GM21737 (cell line): Measurements from ENCODE around the gene ANKS3.

ENCODE experiments used
- ATAC-seq: cut with Tn5 transposase; IDR thresholded peaks from one replicate; pipeline ENCODE4 v1.9.1; 2021; ENCODE audit warnings: mild to moderate bottlenecking, moderate library complexity; ENCODE audit not compliant: unreplicated experiment

The ANKS3 gene

GRCh38 chr16:4686497-4687210, 47.4 kb downstream of the ANKS3 start:
- ATAC-seq, result no peak

GRCh38 chr16:4685776-4686496, 48.1 kb downstream of the ANKS3 start:
- ATAC-seq, result no peak

DNA sequence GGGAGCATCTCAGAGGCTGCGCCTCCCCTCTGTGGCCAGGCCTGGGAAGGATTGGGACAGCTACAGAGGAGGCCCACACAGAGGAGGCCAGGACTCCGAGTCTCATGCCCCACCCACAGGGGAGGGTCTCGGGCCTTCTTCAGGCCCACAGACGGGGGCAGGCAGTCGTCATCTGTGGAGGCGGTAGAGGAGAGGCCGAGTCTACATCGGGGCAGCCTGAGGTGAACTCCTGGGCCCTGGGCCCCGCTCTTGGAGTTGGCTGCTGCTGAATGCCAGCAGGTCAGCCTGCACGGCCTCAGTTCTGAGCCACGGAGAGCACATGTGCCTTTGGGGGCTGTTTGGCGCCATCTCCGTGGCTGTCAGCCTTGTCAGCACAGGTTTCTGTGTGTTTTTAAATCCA, 48.8 kb downstream of the ANKS3 start:
- no peak for ATAC-seq

GRCh38 chr16:4684763-4685162, 49.3 kb downstream of the ANKS3 start:
- no peak for ATAC-seq

GRCh38 chr16:4684058-4684715, 49.9 kb downstream of the ANKS3 start:
- ATAC-seq, result no peak

GRCh38 chr16:4683255-4684057, 50.6 kb downstream of the ANKS3 start:
- ATAC-seq, result no peak

- no peak for ATAC-seq
Measured at GRCh38 chr16:4682616-4683254, 51.3 kb downstream of the ANKS3 start.

- no peak for ATAC-seq
Measured at GRCh38 chr16:4682084-4682591, 51.9 kb downstream of the ANKS3 start.

DNA sequence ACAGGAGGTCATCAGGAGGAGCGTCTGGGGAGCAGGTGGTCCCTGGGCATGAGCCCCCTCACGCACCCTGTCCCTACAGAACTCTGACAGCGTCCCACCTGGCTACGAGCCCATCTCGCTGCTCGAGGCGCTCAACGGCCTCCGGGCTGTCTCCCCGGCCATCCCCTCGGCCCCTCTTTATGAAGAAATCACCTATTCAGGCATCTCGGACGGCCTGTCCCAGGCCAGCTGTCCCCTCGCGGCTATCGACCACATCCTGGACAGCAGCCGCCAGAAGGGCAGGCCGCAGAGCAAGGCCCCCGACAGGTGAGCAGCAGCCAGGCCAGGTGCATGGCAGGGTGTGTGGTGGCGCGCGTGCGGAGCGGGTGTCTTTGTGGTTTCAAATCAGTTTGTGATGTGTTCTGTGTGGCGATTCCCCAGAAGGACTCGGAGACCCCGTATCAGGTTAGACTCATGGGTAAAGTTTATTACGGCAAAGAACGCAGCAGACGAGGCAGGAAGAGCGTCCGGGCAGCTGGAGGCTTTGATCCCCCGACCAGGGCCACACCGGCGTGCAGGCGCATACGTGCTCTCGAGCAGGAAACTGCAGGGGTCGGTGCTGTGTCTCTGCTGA, 52.5 kb downstream of the ANKS3 start:
- no peak for ATAC-seq

DNA sequence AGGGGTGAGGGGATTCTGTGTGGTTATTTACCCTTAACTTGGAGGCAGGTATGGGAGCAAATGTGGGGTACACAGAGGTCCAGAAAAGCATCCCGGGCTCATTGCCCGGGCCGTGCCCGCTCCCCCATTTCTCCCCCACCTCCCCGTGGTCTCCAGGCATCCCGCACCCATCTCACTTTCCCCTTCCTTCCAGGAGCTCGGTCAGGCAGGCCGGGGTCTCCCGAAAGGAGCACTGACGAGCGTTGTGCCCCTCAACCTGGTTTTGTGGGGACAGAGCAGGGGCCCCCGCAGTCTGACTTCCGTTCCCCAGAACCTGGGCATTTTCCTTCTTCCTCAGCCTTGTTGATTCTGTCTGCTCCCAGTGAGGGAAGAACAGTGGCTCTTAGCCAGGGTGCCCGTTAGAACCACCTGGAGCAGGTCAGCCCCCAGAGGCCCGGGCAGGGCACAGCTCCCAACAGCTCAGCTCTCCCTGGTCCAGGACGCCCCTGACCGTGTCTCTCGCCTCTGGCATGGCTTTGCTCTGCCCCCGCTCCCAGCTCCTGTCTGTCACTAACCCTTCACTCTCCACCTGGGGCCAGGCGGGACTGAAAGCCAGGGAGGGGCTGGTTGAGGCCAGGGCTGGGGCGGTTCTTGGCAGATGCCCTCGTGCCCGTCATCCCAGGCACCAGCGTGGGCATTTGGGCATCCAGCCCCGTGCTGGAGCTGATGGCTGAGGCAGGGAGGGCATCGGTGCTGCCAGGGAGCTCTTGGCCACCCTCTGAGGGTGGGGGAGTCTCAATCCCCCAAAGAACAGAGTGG, 53.2 kb downstream of the ANKS3 start:
- ATAC-seq, result no peak

- no peak for ATAC-seq
Measured at GRCh38 chr16:4679850-4680636, 54.0 kb downstream of the ANKS3 start.

DNA sequence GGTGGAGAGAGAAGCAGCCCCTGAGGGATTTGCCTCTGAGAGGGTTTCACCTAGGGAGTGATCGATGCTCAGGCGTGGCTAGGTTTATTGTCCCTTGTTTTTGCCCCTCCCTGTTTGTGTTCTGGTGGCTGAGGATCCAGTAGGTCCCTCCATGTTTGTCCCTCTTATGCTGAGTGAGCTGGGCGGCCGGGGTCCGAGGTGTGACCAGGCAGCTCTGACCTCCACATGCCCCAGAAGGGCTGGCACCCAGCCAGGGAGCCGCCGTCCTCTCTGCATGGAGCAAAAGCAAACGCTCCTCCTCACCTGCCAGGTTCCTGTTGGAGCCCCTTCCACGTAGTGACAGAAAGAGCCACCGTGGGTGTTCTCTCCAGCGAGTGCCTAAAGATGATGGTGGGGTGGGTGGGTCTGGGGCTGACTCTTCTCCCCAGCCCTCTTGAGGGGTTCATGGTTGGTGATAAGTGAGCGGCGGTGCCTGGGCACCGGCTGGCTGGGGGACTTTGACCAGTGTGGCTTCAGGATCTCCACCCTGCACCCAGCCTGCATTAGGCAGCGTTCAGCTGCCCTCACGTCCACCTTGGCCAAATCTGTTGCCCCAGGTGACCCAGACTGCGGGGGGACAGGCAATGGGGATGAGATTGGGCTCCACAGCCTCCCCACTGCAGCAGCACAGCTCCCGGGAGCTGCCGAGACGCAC, 54.8 kb downstream of the ANKS3 start:
- no peak for ATAC-seq

DNA sequence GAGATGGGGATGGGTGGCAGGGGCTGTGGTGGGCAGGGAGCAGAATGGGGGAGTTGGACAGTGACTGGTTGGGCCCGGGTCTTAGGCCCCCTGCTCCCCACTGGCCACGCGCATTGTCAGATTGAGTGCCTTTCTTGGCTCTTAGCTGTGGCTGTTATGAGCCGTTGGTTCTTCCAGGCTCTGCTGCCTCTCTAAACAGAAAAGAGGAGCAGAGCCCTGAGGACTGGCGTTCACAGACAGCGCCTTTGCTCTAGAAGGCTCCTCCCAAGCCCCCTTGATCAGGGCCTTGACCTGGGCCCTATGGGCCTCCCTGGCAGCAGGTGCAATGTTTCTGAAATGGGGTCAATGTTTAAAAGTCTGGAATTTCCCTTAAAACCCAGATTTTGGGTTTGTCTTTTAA, 55.5 kb downstream of the ANKS3 start:
- no peak for ATAC-seq

- no peak for ATAC-seq
Measured at GRCh38 chr16:4677994-4678393, 56.1 kb downstream of the ANKS3 start.

DNA sequence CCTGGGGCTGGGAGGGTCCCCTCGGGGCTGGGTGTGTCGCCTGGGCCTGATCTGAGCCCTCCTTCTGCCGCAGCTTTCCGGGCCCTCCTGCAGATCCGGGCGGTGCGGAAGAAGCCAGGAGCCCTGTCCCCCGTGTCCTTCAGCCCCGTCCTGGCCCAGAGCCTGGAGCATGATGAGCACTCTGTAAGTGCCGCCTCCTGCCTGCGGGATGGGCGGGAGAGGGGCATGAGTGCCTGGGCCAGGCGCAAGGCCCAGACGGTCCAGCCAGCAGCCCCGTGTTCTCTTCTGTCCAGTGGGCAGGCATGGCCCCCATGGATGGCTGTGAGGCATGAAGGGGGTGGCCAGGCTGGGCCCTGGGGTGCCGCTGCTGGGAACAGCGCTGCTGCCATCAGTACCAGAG, 56.7 kb downstream of the ANKS3 start:
- ATAC-seq, result no peak

DNA sequence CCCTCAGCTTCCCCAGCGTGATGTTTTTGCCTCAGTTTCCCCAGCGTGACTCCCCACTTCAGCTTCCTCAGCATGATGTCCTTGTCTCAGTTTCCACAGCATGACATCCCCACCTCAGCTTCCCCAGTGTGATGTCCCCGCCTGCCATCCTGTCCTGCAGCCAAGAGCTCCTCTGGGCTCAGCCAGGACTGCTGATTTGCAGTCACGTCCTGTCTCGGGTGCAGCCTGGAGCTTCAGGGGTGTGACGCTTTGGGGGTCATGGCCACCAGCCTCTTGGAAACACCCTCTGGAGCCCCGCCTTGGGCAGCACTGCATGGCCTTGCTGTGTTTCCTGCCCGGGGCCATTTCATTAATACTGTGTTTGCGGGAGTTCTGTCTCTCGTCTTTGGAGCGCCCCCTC, 57.2 kb downstream of the ANKS3 start:
- ATAC-seq, result no peak

DNA sequence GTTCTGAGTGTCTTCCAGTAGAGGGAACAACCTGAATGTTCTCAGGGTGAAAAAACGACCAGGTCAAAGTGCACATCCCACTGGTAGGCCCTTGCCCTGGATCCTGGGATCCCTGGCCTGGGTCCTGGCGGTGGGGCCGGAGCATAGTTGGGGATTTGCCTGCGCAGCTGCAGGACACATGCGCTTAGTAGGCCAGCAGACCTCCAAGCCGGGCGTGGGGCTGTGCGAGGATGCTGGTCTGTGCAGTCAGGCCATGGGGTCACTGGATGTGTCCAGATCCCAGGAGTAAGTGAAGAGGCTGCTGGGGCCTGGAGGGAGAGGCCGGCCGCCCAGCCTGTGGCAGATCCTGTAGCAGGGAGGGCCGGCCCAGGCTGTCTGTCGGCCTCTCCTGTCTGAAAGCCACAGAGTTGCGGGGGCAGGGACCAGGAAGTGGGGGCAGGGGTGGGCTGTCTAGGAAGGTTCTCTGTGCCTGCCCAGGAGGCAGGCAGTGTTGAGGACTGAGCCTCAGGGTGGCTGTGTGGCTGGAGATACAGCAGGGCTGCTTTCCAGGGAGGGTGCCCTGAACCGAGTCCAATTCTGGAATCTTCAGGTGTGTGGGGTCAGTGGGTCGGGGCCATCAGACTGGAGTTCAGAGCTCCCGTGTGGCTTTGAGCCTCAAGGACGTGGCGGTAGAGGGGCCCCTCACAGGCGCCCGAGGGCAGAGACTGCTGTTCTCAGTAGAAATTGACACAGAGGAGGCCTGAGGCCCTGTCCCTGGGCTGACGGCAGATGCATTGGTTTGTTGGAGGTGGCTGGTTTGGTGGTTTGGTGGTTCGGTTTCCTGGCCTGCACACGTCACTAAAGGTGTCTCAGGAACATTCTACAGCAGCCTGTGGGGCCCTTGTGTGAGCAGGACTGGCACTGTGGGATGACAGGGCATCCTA, 57.9 kb downstream of the ANKS3 start:
- ATAC-seq, result no peak
